D721Med (cell line): Measurements from ENCODE around the gene DOCK2.

Source experiments
- DNase-seq: peaks from one replicate; pipeline ENCODE4 v3.0.0; 2011; ENCODE audit warnings: low spot score; ENCODE audit not compliant: insufficient read length
- FAIRE-seq: peaks from 2 replicates; lab custom pipeline; 2011; peaks lifted over from hg19 to GRCh38; lab: Jason Lieb, UNC
- TF ChIP-seq, protein P1 (sequence below): IDR thresholded peaks from 2 replicates; pipeline ENCODE4 v1.5.1; 2012; ENCODE audit warnings: mild to moderate bottlenecking, control low read depth; ENCODE audit not compliant: insufficient read depth; ENCODE audit errors: missing control alignments

The DOCK2 gene

DNA sequence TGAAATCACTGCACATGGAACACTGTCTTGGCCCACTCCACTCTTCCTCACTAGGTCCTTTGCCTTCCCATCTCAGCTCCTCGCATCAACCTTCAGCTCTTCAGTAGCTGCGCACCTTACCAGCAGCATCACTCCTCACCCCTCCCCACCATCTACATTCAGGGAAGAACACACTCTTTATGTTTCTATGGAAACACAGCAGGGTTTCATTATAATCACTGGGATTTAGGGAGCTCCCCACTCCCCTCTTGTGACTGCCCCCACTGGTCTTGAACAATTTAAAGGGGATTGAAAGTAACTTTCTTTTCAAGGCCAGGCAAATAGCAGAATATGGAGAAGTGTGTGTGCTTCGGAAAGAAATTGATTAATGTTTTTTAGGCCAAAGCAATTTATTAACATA, 232.0 kb downstream of the DOCK2 start:
- DNase-seq (no peak), FAIRE-seq (no peak)
- TF ChIP-seq, protein P1, sequence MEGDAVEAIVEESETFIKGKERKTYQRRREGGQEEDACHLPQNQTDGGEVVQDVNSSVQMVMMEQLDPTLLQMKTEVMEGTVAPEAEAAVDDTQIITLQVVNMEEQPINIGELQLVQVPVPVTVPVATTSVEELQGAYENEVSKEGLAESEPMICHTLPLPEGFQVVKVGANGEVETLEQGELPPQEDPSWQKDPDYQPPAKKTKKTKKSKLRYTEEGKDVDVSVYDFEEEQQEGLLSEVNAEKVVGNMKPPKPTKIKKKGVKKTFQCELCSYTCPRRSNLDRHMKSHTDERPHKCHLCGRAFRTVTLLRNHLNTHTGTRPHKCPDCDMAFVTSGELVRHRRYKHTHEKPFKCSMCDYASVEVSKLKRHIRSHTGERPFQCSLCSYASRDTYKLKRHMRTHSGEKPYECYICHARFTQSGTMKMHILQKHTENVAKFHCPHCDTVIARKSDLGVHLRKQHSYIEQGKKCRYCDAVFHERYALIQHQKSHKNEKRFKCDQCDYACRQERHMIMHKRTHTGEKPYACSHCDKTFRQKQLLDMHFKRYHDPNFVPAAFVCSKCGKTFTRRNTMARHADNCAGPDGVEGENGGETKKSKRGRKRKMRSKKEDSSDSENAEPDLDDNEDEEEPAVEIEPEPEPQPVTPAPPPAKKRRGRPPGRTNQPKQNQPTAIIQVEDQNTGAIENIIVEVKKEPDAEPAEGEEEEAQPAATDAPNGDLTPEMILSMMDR = no peak

DNA sequence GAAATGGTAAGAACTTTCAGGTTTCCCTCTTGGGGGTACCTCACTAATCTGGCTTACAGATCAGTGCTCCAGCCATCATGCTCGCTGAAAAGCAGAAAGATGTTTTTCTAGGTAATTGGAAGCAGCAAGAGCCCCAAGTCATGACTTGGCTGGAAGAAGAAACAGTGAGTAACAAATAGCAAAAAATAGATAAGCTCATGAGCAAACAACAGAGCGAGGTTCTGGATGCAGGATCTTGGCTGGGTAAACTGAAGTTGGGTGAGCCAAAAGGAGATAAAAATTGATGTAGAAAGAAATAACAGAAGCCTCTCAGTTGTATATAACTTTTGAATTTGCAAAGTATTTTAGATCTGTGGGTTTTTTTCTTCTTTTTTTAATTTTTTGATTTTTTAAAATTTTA, 233.1 kb downstream of the DOCK2 start:
- DNase-seq = no peak
- no peak for FAIRE-seq
- TF ChIP-seq, protein P1 = no peak

GRCh38 chr5:169871826-169872490, 234.9 kb downstream of the DOCK2 start:
- FAIRE-seq (no peak), DNase-seq (no peak)
- TF ChIP-seq, protein P1 = no peak

GRCh38 chr5:169873642-169874041, 236.6 kb downstream of the DOCK2 start:
- TF ChIP-seq, protein P1 = no peak
- FAIRE-seq (no peak), DNase-seq (no peak)

- FAIRE-seq = no peak
- no peak for DNase-seq
- TF ChIP-seq, protein P1 = no peak
Measured at GRCh38 chr5:169874621-169875020, 237.5 kb downstream of the DOCK2 start.

GRCh38 chr5:169875091-169875728, 238.1 kb downstream of the DOCK2 start:
- TF ChIP-seq, protein P1 = no peak
- DNase-seq = no peak
- FAIRE-seq = no peak

- DNase-seq (no peak), FAIRE-seq (no peak)
- TF ChIP-seq, protein P1 = no peak
Measured at GRCh38 chr5:169875731-169876130, 238.7 kb downstream of the DOCK2 start.
